Naive thymus-derived CD4-positive, alpha-beta T cell (primary cell): Measurements from ENCODE around the gene PTMA. TPM values are rescaled to one million over a fixed set of nuclear protein-coding genes. Genes with fewer than 3 reads are reported as not detected.
A peak's percentile ranks its signal among the peaks of the same experiment; 100 is the strongest.

ENCODE experiments used
- ATAC-seq: fragments of 150-1000 bp; cut with Tn5 transposase; 2 replicates; pipeline ENCODE4 v1.10.0; 2021; ENCODE audit warnings: mild to moderate bottlenecking, moderate library complexity
- CTCF ChIA-PET: fragments of 350-600 bp; sonication (Branson Sonifier 250); formaldehyde crosslinking; loops from one replicate; lab custom pipeline; 2021; ENCODE audit warnings: antibody characterized with exemption; lab: Charles Lee
- POLR2A ChIA-PET: fragments of 350-600 bp; sonication (Branson Sonifier 250); formaldehyde crosslinking; loops from one replicate; lab custom pipeline; 2021; ENCODE audit warnings: antibody characterized with exemption, inconsistent platforms; lab: Charles Lee
- DNase-seq, 9 donors: peaks; one replicate each; pipeline versions ENCODE4 v3.0.0 to v3.0.0-alpha.2; 2020 to 2022; ENCODE audit warnings: mixed read lengths in 1 of 9
- H3K27ac ChIP-seq: one replicate; pipeline ENCODE4 v1.7.0; 2013; ENCODE audit warnings: mild to moderate bottlenecking, low read depth, low read length, moderate library complexity
- H3K27me3 ChIP-seq, 2 donors: one replicate each; pipeline ENCODE4 v1.7.0; 2013; ENCODE audit warnings: low read length in 2 of 2, mild to moderate bottlenecking in 2 of 2, moderate library complexity in 2 of 2; ENCODE audit not compliant: control insufficient read depth in 2 of 2, insufficient read depth in 2 of 2
- H3K36me3 ChIP-seq, 3 experiments: 1 replicate in 2 of 3; 2 replicates in 1 of 3; pipeline ENCODE4 v1.7.0; 2013; ENCODE audit warnings: low read length in 3 of 3, mild to moderate bottlenecking in 3 of 3, moderate library complexity in 1 of 3; ENCODE audit not compliant: insufficient read depth in 3 of 3, control insufficient read depth in 2 of 3
- H3K4me1 ChIP-seq, 2 donors: one replicate each; pipeline ENCODE4 v1.7.0; 2013; ENCODE audit warnings: low read length in 2 of 2, mild to moderate bottlenecking in 2 of 2, moderate library complexity in 1 of 2; ENCODE audit not compliant: control insufficient read depth in 2 of 2, insufficient read depth in 2 of 2
- H3K4me3 ChIP-seq: 2 replicates; pipeline ENCODE4 v1.7.0; 2013; ENCODE audit warnings: mild to moderate bottlenecking, low read length
- H3K9me3 ChIP-seq, 3 experiments: 1 replicate in 2 of 3; 2 replicates in 1 of 3; pipeline ENCODE4 v1.7.0; 2013; ENCODE audit warnings: low read length in 3 of 3; ENCODE audit not compliant: control insufficient read depth in 2 of 3
- H3K27ac Mint-ChIP-seq, 9 donors: one replicate each; pipeline ENCODE4 v1.8.0; 2020 to 2022; ENCODE audit warnings: mixed read lengths in 9 of 9, mild to moderate bottlenecking in 8 of 9, moderate library complexity in 5 of 9, inconsistent platforms in 2 of 9
- H3K27me3 Mint-ChIP-seq, 5 donors: one replicate each; pipeline ENCODE4 v1.8.0; 2021 to 2022; ENCODE audit warnings: mixed read lengths in 5 of 5, mild to moderate bottlenecking in 1 of 5
- H3K36me3 Mint-ChIP-seq, 5 donors: one replicate each; pipeline ENCODE4 v1.8.0; 2020 to 2022; ENCODE audit warnings: mixed read lengths in 5 of 5, mild to moderate bottlenecking in 3 of 5, inconsistent platforms in 1 of 5
- H3K4me1 Mint-ChIP-seq, 7 donors: one replicate each; pipeline ENCODE4 v1.8.0; 2020 to 2022; ENCODE audit warnings: mixed read lengths in 7 of 7, mild to moderate bottlenecking in 3 of 7, inconsistent platforms in 1 of 7
- H3K4me3 Mint-ChIP-seq, 10 donors: one replicate each; pipeline ENCODE4 v1.8.0; 2020 to 2022; ENCODE audit warnings: mild to moderate bottlenecking in 10 of 10, mixed read lengths in 10 of 10, moderate library complexity in 6 of 10, inconsistent platforms in 2 of 10
- H3K9me3 Mint-ChIP-seq, 11 donors: one replicate each; pipeline ENCODE4 v1.8.0; 2020 to 2022; ENCODE audit warnings: mixed read lengths in 11 of 11, mild to moderate bottlenecking in 4 of 11, inconsistent platforms in 1 of 11, moderate library complexity in 1 of 11
- intact Hi-C, 2 donors: fragments of 100-400 bp; cut with micrococcal nuclease; formaldehyde crosslinking; loops; one replicate each; pipeline ENCODE4 v1.15.1; 2023
- polyA plus RNA-seq, 2 donors: library from polyadenylated mRNA; unstranded; fragments of 300-500 nt; fragmentation: Illumina TruSeq; gene quantifications; one replicate each; pipeline ENCODE4 v1.2.3, GENCODE V29; 2021
- total RNA-seq, 6 experiments: library from RNA in 5 of 6; stranded (reverse) in 5 of 6; gene quantifications; 1 replicate in 5 of 6; 2 replicates in 1 of 6; pipeline ENCODE4 v1.2.3 and lab custom pipeline; 2021 to 2026

PTMA gene
- total and polyA plus RNA-seq, 7 experiments from 2014 or later: 1,211 to 2,051 (median 1,324) TPM

- intact Hi-C loops: no loop called here
- Histone ChIP-seq H3K4me3 (no peak overlapping the region), H3K27me3 (no peaks in the 10 kb centered on the region), H3K4me1 (no peaks in the 10 kb centered on the region), H3K9me3 (no peaks in the 10 kb centered on the region), H3K27ac (no peak overlapping the region), H3K36me3 (no peaks in the 10 kb centered on the region)
- Mint-ChIP-seq H3K36me3 (no peaks in the 10 kb centered on the region), H3K9me3 (no peaks in the 10 kb centered on the region), H3K4me1 (peaks cover 0 to 7% (median 5%) of the 10 kb centered on the region in 7 donors), H3K27ac (no peak overlapping the region), H3K4me3 (no peak overlapping the region), H3K27me3 (peaks cover 0 to 2% (median 0%) of the 10 kb centered on the region in 5 donors)
- ChIA-PET CTCF (interaction anchor here (1.0 to 21.3 kb wide), 4 partner anchors 13 to 90 kb away, joined by 3 to 475 read pairs (median 25); no protein-coding TSS in a partner anchor), POLR2A (interaction anchor here (0.6 to 11.6 kb wide), 4 partner anchors 18 to 764 kb away, joined by 3 to 80 read pairs (median 6); no protein-coding TSS in a partner anchor)
- ATAC-seq: no peak
- no peak for DNase-seq
Observed at GRCh38 chr2:231689124-231689893, 19.0 kb upstream of the PTMA start.

- no peak overlapping the region for H3K27ac Mint-ChIP-seq
- no peaks in the 10 kb centered on the region for H3K9me3 Mint-ChIP-seq
- intact Hi-C loops: no loop called here
- ATAC-seq (no peak), DNase-seq (no peak)
- no peaks in the 10 kb centered on the region for H3K27me3 ChIP-seq
- no peak overlapping the region for H3K4me3 ChIP-seq
- H3K27me3 Mint-ChIP-seq: no peaks in the 10 kb centered on the region
- peaks cover 0 to 7% (median 5%) of the 10 kb centered on the region in 7 donors for H3K4me1 Mint-ChIP-seq
- no peaks in the 10 kb centered on the region for H3K4me1 ChIP-seq
- H3K36me3 ChIP-seq: no peaks in the 10 kb centered on the region
- H3K9me3 ChIP-seq: no peaks in the 10 kb centered on the region
- H3K36me3 Mint-ChIP-seq: no peaks in the 10 kb centered on the region
- ChIA-PET CTCF (interaction anchor here (0.6 to 21.3 kb wide), 4 partner anchors 15 to 210 kb away, joined by 4 to 475 read pairs (median 10); no protein-coding TSS in a partner anchor), POLR2A (interaction anchor here (1.1 to 11.6 kb wide), 2 partner anchors 17 to 23 kb away, joined by 4 to 80 read pairs; partner anchors contain the start of gene PTMA)
- H3K4me3 Mint-ChIP-seq: no peak overlapping the region
- H3K27ac ChIP-seq: no peak overlapping the region
Observed at GRCh38 chr2:231691251-231691772, 17.0 kb upstream of the PTMA start.

GRCh38 chr2:231692847-231693246 lies 15.5 kb upstream of the PTMA start:
- Histone ChIP-seq H3K27ac (no peak overlapping the region), H3K4me1 (no peaks in the 10 kb centered on the region), H3K9me3 (no peaks in the 10 kb centered on the region), H3K27me3 (no peaks in the 10 kb centered on the region), H3K4me3 (no peak overlapping the region), H3K36me3 (no peaks in the 10 kb centered on the region)
- H3K9me3 Mint-ChIP-seq: no peaks in the 10 kb centered on the region
- no peaks in the 10 kb centered on the region for H3K36me3 Mint-ChIP-seq
- peak; percentile 16 for ATAC-seq
- no peaks in the 10 kb centered on the region for H3K4me1 Mint-ChIP-seq
- ChIA-PET CTCF (interaction anchor here (1.2 to 2.8 kb wide), 2 partner anchors 16 to 22 kb away, joined by 6 to 12 read pairs; no protein-coding TSS in a partner anchor), POLR2A (interaction anchor here (1.0 kb wide), 1 partner anchor 14 kb away, joined by 4 read pairs; no protein-coding TSS in a partner anchor)
- H3K27ac Mint-ChIP-seq: no peak overlapping the region
- no peaks in the 10 kb centered on the region for H3K27me3 Mint-ChIP-seq
- H3K4me3 Mint-ChIP-seq: no peak overlapping the region
- no peak for DNase-seq
- intact Hi-C loops: no loop called here

DNA sequence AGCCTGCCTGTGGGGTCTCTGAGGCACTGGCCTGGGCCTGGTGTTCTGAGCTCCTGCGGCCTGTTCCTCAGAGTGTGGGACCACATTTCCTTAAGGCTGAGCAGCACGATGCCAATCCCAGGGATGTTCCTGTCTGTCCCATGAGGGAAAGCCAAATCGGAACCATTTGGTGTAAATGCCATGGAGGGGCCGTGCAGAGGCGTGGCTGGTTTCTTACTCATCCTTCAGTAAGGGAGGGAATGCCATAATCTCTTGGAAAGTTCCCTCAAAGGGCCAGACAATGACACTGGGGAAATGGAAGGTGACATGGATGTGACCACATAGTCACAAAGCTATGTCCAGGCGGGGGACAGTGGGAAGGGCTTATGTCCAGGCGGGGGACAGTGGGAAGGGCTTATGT lies 14.4 kb upstream of the PTMA start:
- Histone ChIP-seq H3K27ac (no peak overlapping the region), H3K36me3 (no peaks in the 10 kb centered on the region)
- POLR2A ChIA-PET: interaction anchor here (1.0 to 1.2 kb wide), 3 partner anchors 13 to 20 kb away, joined by 3 to 5 read pairs (median 4); no protein-coding TSS in a partner anchor

GRCh38 chr2:231696004-231696367 lies 12.3 kb upstream of the PTMA start:
- no peaks in the 10 kb centered on the region for H3K4me1 ChIP-seq
- Mint-ChIP-seq H3K4me3 (no peak overlapping the region), H3K4me1 (no peaks in the 10 kb centered on the region), H3K27ac (no peak overlapping the region), H3K9me3 (no peaks in the 10 kb centered on the region), H3K36me3 (no peaks in the 10 kb centered on the region), H3K27me3 (no peaks in the 10 kb centered on the region)
- intact Hi-C loops: no loop called here
- H3K27ac ChIP-seq: no peak overlapping the region
- no peaks in the 10 kb centered on the region for H3K9me3 ChIP-seq
- H3K27me3 ChIP-seq: no peaks in the 10 kb centered on the region
- CTCF ChIA-PET: interaction anchor here (0.7 to 1.4 kb wide), 2 partner anchors 19 to 21 kb away, joined by 3 to 5 read pairs; no protein-coding TSS in a partner anchor
- DNase-seq (no peak), ATAC-seq (no peak)
- POLR2A ChIA-PET: interaction anchor here (1.7 kb wide), 1 partner anchor 18 kb away, joined by 6 read pairs; no protein-coding TSS in a partner anchor
- no peaks in the 10 kb centered on the region for H3K36me3 ChIP-seq
- no peak overlapping the region for H3K4me3 ChIP-seq

More for the DNA sequence above, 14.4 kb upstream of the PTMA start:
- Histone ChIP-seq H3K4me1 (no peaks in the 10 kb centered on the region), H3K9me3 (no peaks in the 10 kb centered on the region), H3K27me3 (no peaks in the 10 kb centered on the region), H3K4me3 (no peak overlapping the region)
- Mint-ChIP-seq H3K4me1 (no peaks in the 10 kb centered on the region), H3K36me3 (no peaks in the 10 kb centered on the region), H3K4me3 (no peak overlapping the region), H3K27me3 (no peaks in the 10 kb centered on the region), H3K9me3 (no peaks in the 10 kb centered on the region), H3K27ac (no peak overlapping the region)
- no peak for DNase-seq
- intact Hi-C loops: no loop called here
- ATAC-seq: no peak
- CTCF ChIA-PET: interaction anchor here (2.8 kb wide), 1 partner anchor 17 kb away, joined by 12 read pairs; no protein-coding TSS in a partner anchor

DNA sequence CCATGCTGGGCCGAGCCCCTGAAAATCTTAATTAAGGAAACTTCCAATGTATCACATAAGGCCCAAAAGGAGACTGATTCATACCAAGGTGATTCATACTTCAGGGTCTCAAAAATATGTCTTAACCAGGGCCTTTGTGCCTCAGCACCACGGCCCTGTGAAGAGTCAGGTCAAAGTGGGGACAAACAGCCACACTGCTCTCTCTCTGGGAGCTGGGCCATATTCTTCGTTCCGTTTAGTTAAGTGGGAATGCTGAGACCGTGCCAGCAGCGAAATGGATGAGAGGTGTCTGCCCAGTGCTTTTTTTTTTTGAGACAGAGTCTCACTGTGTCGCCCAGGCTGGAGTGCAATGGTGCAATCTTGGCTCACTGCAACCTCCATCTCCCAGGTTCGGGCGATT lies 9.3 kb upstream of the PTMA start:
- POLR2A ChIA-PET: interaction anchor here (1.2 to 2.6 kb wide), 2 partner anchors 15 to 37 kb away, joined by 6 to 13 read pairs; no protein-coding TSS in a partner anchor
- Histone ChIP-seq H3K4me1 (no peaks in the 10 kb centered on the region), H3K36me3 (no peaks in the 10 kb centered on the region), H3K27ac (no peak overlapping the region), H3K9me3 (no peaks in the 10 kb centered on the region), H3K27me3 (no peaks in the 10 kb centered on the region), H3K4me3 (no peak overlapping the region)
- DNase-seq: no peak
- CTCF ChIA-PET: interaction anchor here (1.1 to 2.1 kb wide), 2 partner anchors 15 to 24 kb away, joined by 3 to 5 read pairs; no protein-coding TSS in a partner anchor
- Mint-ChIP-seq H3K27me3 (no peaks in the 10 kb centered on the region), H3K4me3 (no peak overlapping the region), H3K9me3 (no peaks in the 10 kb centered on the region), H3K27ac (no peak overlapping the region), H3K4me1 (peaks cover 0 to 4% (median under 1%) of the 10 kb centered on the region in 7 donors), H3K36me3 (peaks cover 0 to 3% (median 0%) of the 10 kb centered on the region in 5 donors)
- intact Hi-C loops: no loop called here
- ATAC-seq: no peak
